Esophagus muscularis mucosa (tissue), 4 donors: ENCODE data around the gene TTC17.
"Not testable (repeated sequence)": the region's sequence is repeated elsewhere in the genome, so short reads cannot be mapped to it uniquely, and the experiment has no call there.

Experiments used
- CTCF ChIP-seq, 3 experiments: fragments of 200-600 bp in 2 of 3; fragments of 450-650 bp in 1 of 3; sonication (generic) in 2 of 3; IDR thresholded peaks; one replicate each; pipeline ENCODE4 v1.5.1; 2017 to 2019; ENCODE audit warnings: antibody characterized with exemption in 3 of 3, mild to moderate bottlenecking in 2 of 3, moderate library complexity in 1 of 3
- EP300 ChIP-seq: sonication (generic); formaldehyde crosslinking; IDR thresholded peaks from one replicate; pipeline ENCODE4 v1.6.1; 2017; ENCODE audit warnings: antibody characterized with exemption
- POLR2A ChIP-seq: fragments of 450-650 bp; IDR thresholded peaks from one replicate; pipeline ENCODE4 v1.6.1; 2017; ENCODE audit warnings: antibody characterized with exemption, moderate library complexity, mild to moderate bottlenecking, low read depth

- not testable (repeated sequence) for TF ChIP-seq POLR2A; EP300; CTCF (IDR thresholded peaks at IDR 0.05)
These were observed 72.2 kb downstream of the TTC17 start for GRCh38 chr11:43430916-43431315.
